GM23338 (cell line): ENCODE results near the gene RNF26. TPM values are rescaled to one million over a fixed set of nuclear protein-coding genes. Genes with fewer than 3 reads are reported as not detected.

Experiments
- ATAC-seq: fragments of 200-7000 bp; cut with Tn5 transposase; 3 replicates; pipeline ENCODE4 v1.9.1; 2020
- DNase-seq: peaks from one replicate; pipeline ENCODE4 v3.0.0-alpha.2; 2015; ENCODE audit warnings: low spot score
- H2AFZ ChIP-seq: fragments of 200-600 bp; sonication (generic); 2 replicates; pipeline ENCODE4 v1.8.0; 2016; ENCODE audit warnings: antibody characterized with exemption, mild to moderate bottlenecking, moderate library complexity
- H3F3A ChIP-seq: fragments of 200-600 bp; sonication (generic); replicated peaks from 2 replicates; pipeline ENCODE4 v1.8.0; 2017; ENCODE audit warnings: antibody characterized with exemption, mixed run types, low read depth
- H3K27ac ChIP-seq: fragments of 200-600 bp; sonication (generic); 2 replicates; pipeline ENCODE4 v1.6.1; 2016; ENCODE audit warnings: low read depth
- H3K27me3 ChIP-seq: fragments of 200-600 bp; sonication (generic); 2 replicates; pipeline ENCODE4 v1.8.0; 2016; ENCODE audit warnings: mild to moderate bottlenecking, mixed run types, moderate library complexity; ENCODE audit not compliant: insufficient read depth
- H3K36me3 ChIP-seq: fragments of 200-600 bp; sonication (generic); 2 replicates; pipeline ENCODE4 v1.8.0; 2016; ENCODE audit warnings: mild to moderate bottlenecking; ENCODE audit not compliant: insufficient read depth
- H3K4me1 ChIP-seq: fragments of 200-600 bp; sonication (generic); 2 replicates; pipeline ENCODE4 v1.8.0; 2016; ENCODE audit warnings: mild to moderate bottlenecking, moderate library complexity; ENCODE audit not compliant: insufficient read depth
- H3K4me2 ChIP-seq: fragments of 200-600 bp; sonication (generic); 2 replicates; pipeline ENCODE4 v1.7.1; 2017; ENCODE audit warnings: mixed run types
- H3K4me3 ChIP-seq: fragments of 200-600 bp; sonication (generic); 2 replicates; pipeline ENCODE4 v1.6.1; 2016; ENCODE audit warnings: mixed run types
- H3K79me2 ChIP-seq: fragments of 200-600 bp; sonication (generic); replicated peaks from 2 replicates; pipeline ENCODE4 v1.8.0; 2017; ENCODE audit warnings: mild to moderate bottlenecking; ENCODE audit not compliant: insufficient read depth
- H3K9me2 ChIP-seq: fragments of 200-600 bp; sonication (generic); 2 replicates; pipeline ENCODE4 v1.8.0; 2017; ENCODE audit not compliant: insufficient read depth
- H4K20me1 ChIP-seq: fragments of 200-600 bp; sonication (generic); replicated peaks from 2 replicates; pipeline ENCODE4 v1.8.0; 2017; ENCODE audit warnings: mild to moderate bottlenecking; ENCODE audit not compliant: insufficient read depth
- H3K27ac Mint-ChIP-seq: 2 replicates; pipeline ENCODE4 v1.8.0; 2020; ENCODE audit warnings: inconsistent platforms, mild to moderate bottlenecking, moderate library complexity, mixed read lengths
- H3K27me3 Mint-ChIP-seq: 3 replicates; pipeline ENCODE4 v1.8.0; 2022; ENCODE audit warnings: low read depth, mild to moderate bottlenecking, moderate library complexity, mixed read lengths, inconsistent platforms; ENCODE audit not compliant: insufficient read depth, poor library complexity
- H3K36me3 Mint-ChIP-seq: 3 replicates; pipeline ENCODE4 v1.8.0; 2021; ENCODE audit warnings: low read depth, mild to moderate bottlenecking, inconsistent platforms, moderate library complexity, mixed read lengths
- H3K4me1 Mint-ChIP-seq: 3 replicates; pipeline ENCODE4 v1.8.0; 2020; ENCODE audit warnings: mild to moderate bottlenecking, inconsistent platforms, mixed read lengths
- H3K4me3 Mint-ChIP-seq: 3 replicates; pipeline ENCODE4 v1.8.0; 2021; ENCODE audit warnings: moderate library complexity, mild to moderate bottlenecking, inconsistent platforms, mixed read lengths
- H3K9me3 Mint-ChIP-seq: 3 replicates; pipeline ENCODE4 v1.8.0; 2020; ENCODE audit warnings: moderate library complexity, mild to moderate bottlenecking, inconsistent platforms, mixed read lengths
- EZH2 ChIP-seq: fragments of 200-600 bp; sonication (generic); IDR thresholded peaks from one replicate; pipeline ENCODE4 v1.8.0; 2017; ENCODE audit warnings: antibody characterized with exemption, mild to moderate bottlenecking, low read depth; ENCODE audit not compliant: unreplicated experiment
- NANOG ChIP-seq: IDR thresholded peaks from 2 replicates; pipeline ENCODE4 v1.6.1; 2016; ENCODE audit warnings: antibody characterized with exemption, borderline replicate concordance
- POLR2AphosphoS5 ChIP-seq: IDR thresholded peaks from 2 replicates; pipeline ENCODE4 v1.6.1; 2016; ENCODE audit warnings: antibody characterized with exemption, low read depth
- STAT1 ChIP-seq: IDR thresholded peaks from one replicate; pipeline ENCODE4 v1.6.1; 2016; ENCODE audit warnings: antibody characterized with exemption; ENCODE audit not compliant: unreplicated experiment
- ZNF462 ChIP-seq: fragments of 250-450 bp; sonication (Bioruptor Pico); IDR thresholded peaks from 2 replicates; pipeline ENCODE4 v1.5.0; 2020; ENCODE audit warnings: mild to moderate bottlenecking, moderate library complexity
- polyA plus RNA-seq: library from polyadenylated mRNA; unstranded; fragments of >200 nt; fragmentation: Nextera tagmentation; extraction: Ambion mirVana; gene quantifications from 2 replicates; pipeline ENCODE4 v1.2.1, GENCODE V29; 2016
- total RNA-seq: library from RNA; depleted of rRNA; stranded (reverse); fragments of >200 nt; shearing (Covaris generic); gene quantifications from 2 replicates; pipeline ENCODE4 v1.2.3, GENCODE V29; 2014

The RNF26 gene
- total and polyA plus RNA-seq, 2 experiments from 2014 or later: 31.8 to 58.3 TPM

- TF ChIP-seq ZNF462: no peak
Observed at GRCh38 chr11:119297938-119298337, 36.4 kb upstream of the RNF26 start (continued).

- DNase-seq (no peak), ATAC-seq (no peak)
- Histone ChIP-seq H2AFZ (no peak overlapping the region), H3K4me3 (no peak overlapping the region), H3K27ac (no peak overlapping the region), H3K4me1 (no peaks in the 10 kb centered on the region), H3K36me3 (peaks cover 57% of the 10 kb centered on the region), H3K9me2 (no peaks in the 10 kb centered on the region), H3F3A (no peaks in the 10 kb centered on the region; the same call in 1 of the 2 replicates), H3K27me3 (no peaks in the 10 kb centered on the region), H3K79me2 (0 out of 2 replicates have a peak, but pooled peaks cover 6% of the 10 kb centered on the region), H4K20me1 (peaks cover 11% of the 10 kb centered on the region), H3K4me2 (no peak overlapping the region)
- H3K27me3 Mint-ChIP-seq: no peaks in the 10 kb centered on the region
- no peak overlapping the region for H3K27ac Mint-ChIP-seq
- no peak for TF ChIP-seq EZH2
- H3K36me3 Mint-ChIP-seq: peaks cover 73% of the 10 kb centered on the region
- H3K4me3 Mint-ChIP-seq: no peak overlapping the region
- H3K4me1 Mint-ChIP-seq: no peaks in the 10 kb centered on the region
- H3K9me3 Mint-ChIP-seq: no peaks in the 10 kb centered on the region
Observed at GRCh38 chr11:119298726-119299125, 35.6 kb upstream of the RNF26 start.

- no peaks in the 10 kb centered on the region for H3K9me2 ChIP-seq
- H3K27ac ChIP-seq: no peak overlapping the region
- Mint-ChIP-seq H3K9me3 (no peaks in the 10 kb centered on the region; the same call in 2 of the 3 replicates), H3K36me3 (peaks cover 74% of the 10 kb centered on the region), H3K27me3 (no peaks in the 10 kb centered on the region), H3K4me1 (no peaks in the 10 kb centered on the region), H3K27ac (no peak overlapping the region), H3K4me3 (no peak overlapping the region)
- DNase-seq: no peak
- H3K27me3 ChIP-seq: no peaks in the 10 kb centered on the region
- no peaks in the 10 kb centered on the region; the same call in 1 of the 2 replicates for H3F3A ChIP-seq
- TF ChIP-seq STAT1 (no peak), POLR2AphosphoS5 (no peak), NANOG (no peak)
- H2AFZ ChIP-seq: no peak overlapping the region
- H4K20me1 ChIP-seq: peaks cover 11% of the 10 kb centered on the region
- H3K4me1 ChIP-seq: no peaks in the 10 kb centered on the region
- H3K4me3 ChIP-seq: no peak overlapping the region
- H3K4me2 ChIP-seq: no peak overlapping the region
- peaks cover 57% of the 10 kb centered on the region for H3K36me3 ChIP-seq
- ATAC-seq: no peak
- 0 out of 2 replicates have a peak, but pooled peaks cover 6% of the 10 kb centered on the region for H3K79me2 ChIP-seq
Observed at GRCh38 chr11:119299416-119299815, 34.9 kb upstream of the RNF26 start.
